Endometrium (tissue), 2 donors: Measurements from ENCODE around the gene JAML.

Experiments used
- FAIRE-seq: peaks from 2 replicates; lab custom pipeline; 2012; peaks lifted over from hg19 to GRCh38; lab: Jason Lieb, UNC
- donor health status: control.
- donor health status: control.

The JAML gene

GRCh38 chr11:118215262-118215661 is 9.5 kb downstream of the JAML start:
- no peak for FAIRE-seq

GRCh38 chr11:118214210-118214914 is 10.4 kb downstream of the JAML start:
- no peak for FAIRE-seq

- FAIRE-seq, result no peak
Observed at GRCh38 chr11:118213781-118214180, 11.0 kb downstream of the JAML start.

- FAIRE-seq, result no peak
Observed at GRCh38 chr11:118213201-118213600, 11.6 kb downstream of the JAML start.

- FAIRE-seq, result no peak
Observed at GRCh38 chr11:118212781-118213191, 12.0 kb downstream of the JAML start.

- FAIRE-seq, result no peak
Observed at GRCh38 chr11:118212131-118212725, 12.6 kb downstream of the JAML start.

GRCh38 chr11:118211006-118211405 is 13.8 kb downstream of the JAML start:
- no peak for FAIRE-seq

GRCh38 chr11:118210323-118210722 is 14.5 kb downstream of the JAML start:
- no peak for FAIRE-seq

- FAIRE-seq, result no peak
Observed at GRCh38 chr11:118209033-118209432, 15.8 kb downstream of the JAML start.

- no peak for FAIRE-seq
Observed at GRCh38 chr11:118207079-118207478, 17.7 kb downstream of the JAML start.

GRCh38 chr11:118206391-118207031 is 18.3 kb downstream of the JAML start:
- no peak for FAIRE-seq

GRCh38 chr11:118205606-118206378 is 19.0 kb downstream of the JAML start:
- no peak for FAIRE-seq

GRCh38 chr11:118202599-118203422 is 22.0 kb downstream of the JAML start:
- no peak for FAIRE-seq

GRCh38 chr11:118201966-118202365 is 22.8 kb downstream of the JAML start:
- FAIRE-seq, result no peak

GRCh38 chr11:118200901-118201680 is 23.7 kb downstream of the JAML start:
- FAIRE-seq, result no peak

GRCh38 chr11:118200497-118200896 is 24.3 kb downstream of the JAML start:
- no peak for FAIRE-seq

GRCh38 chr11:118199135-118199534 is 25.7 kb downstream of the JAML start:
- no peak for FAIRE-seq

GRCh38 chr11:118198370-118198769 is 26.4 kb downstream of the JAML start:
- no peak for FAIRE-seq

- FAIRE-seq, result no peak
Observed at GRCh38 chr11:118194835-118195627, 29.8 kb downstream of the JAML start.

- no peak for FAIRE-seq
Observed at GRCh38 chr11:118193910-118194566, 30.8 kb downstream of the JAML start.
